SK-N-DZ (cell line): ENCODE results near the gene ADO.

Experiments
- DNase-seq: peaks from one replicate; pipeline ENCODE4 v3.0.0-alpha.2; 2015; ENCODE audit warnings: low spot score

Gene ADO

DNA sequence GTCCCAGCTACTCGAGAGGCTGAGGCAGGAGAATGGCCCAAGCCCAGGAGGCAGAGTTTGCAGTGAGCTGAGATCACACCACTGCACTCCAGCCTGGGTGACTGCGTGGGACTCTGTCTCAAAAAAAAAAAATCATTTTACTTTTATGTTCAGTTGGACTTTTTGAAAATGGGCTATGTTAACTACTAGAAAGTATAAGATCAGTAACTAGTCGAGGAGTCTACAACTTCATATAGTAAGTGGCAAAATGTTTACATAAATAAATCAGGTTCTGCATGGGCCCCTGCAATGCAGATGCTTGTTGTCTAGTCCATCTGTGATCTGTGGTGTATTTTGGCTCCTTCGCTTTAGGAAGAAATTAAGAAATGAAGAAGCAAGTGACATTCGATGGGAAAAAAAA, 12.3 kb upstream of the ADO start:
- no peak for DNase-seq

DNA sequence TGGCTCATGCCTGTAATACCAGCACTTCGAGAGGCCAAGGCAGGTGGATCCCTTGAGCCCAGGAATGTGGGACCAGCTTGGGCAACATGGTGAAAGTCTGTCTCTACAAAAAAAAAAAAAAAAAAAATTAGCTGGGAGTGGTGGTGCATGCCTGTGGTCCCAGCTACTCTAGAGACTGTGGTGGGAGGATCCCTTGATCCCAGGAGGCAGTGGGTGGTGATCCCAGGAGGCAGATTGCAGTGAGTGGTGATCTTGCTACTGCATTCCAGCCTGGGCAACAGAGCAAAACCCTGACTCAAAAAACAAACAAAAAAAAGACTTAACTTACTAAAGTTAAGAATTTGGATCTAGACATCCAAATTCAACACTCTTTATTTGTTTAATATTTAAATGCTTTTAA, 10.2 kb upstream of the ADO start:
- DNase-seq, result no peak

DNA sequence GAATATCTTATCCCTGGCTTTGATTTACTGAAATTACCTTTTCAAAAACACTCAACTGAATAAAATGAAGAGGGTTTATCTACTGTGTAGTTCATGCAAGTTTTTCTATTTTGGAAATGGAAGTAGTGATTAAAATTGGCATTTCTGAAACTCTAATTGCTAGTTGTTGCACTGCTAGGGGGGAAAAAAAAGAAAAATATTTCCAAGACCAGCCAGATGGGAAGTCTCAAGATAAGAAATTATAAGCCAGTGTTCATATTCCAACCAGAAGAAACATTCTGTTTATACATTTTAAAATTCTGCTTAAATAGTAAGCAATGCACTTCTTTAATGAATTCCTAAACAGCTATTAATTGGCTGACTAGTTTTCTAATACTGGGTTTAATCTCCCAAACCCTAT, 9.4 kb upstream of the ADO start:
- no peak for DNase-seq

DNA sequence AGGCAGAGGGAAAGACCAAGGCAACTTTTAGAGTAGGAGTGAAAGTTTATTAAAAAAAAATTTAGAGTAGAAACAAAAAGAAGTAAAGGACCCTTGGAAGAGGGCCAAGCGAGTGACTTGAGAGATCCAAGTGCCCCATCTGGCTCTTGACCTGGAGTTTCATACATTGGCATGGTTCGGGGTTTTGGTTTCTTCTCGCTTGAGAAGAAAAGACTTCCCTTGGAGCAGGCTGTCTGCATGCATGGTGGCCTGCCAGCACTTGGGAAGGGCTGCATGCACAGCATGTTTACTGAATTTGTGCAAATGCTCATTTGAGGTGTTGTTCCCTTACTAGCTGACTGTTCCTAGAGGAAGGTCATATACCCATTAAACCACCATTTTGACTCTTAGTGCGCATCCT, 8.8 kb upstream of the ADO start:
- DNase-seq, result no peak

DNA sequence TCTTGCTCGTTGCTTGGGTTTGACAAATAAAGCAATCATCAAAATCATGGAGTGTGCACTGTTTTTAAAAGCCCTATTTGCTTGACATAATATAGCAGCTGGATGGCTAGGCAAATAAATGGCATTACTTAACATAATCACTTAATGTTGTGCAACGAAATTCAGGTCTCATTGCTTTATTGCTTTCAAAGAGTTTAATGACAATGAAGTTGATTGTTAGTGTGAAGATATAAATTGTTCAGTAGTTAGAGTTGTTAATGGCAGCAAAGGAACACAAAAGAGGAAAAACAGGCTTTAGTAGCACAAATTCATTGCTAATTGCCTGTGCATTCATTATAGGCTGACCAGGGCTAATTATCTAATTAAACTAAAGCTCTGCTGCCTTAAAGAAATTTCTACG, 7.6 kb upstream of the ADO start:
- no peak for DNase-seq

DNA sequence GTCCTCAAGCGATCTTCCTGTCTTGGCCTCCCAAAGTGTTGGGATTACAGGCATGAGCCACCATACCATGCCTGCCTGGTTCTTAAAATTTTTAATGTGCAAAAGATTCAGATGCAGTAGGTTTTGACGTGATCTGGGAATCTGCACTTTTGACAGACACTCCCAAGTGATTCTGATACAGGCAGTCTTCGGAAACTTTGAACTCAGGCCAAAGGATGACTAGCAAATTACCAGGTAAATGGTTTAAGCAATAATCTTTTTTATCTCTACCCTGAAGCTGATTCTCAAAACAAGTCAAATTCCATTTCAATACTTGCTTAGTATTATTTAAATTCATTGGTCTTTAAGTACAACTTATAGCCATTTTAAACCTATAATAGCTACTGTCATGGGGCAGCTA, 2.6 kb upstream of the ADO start:
- DNase-seq, result no peak

DNA sequence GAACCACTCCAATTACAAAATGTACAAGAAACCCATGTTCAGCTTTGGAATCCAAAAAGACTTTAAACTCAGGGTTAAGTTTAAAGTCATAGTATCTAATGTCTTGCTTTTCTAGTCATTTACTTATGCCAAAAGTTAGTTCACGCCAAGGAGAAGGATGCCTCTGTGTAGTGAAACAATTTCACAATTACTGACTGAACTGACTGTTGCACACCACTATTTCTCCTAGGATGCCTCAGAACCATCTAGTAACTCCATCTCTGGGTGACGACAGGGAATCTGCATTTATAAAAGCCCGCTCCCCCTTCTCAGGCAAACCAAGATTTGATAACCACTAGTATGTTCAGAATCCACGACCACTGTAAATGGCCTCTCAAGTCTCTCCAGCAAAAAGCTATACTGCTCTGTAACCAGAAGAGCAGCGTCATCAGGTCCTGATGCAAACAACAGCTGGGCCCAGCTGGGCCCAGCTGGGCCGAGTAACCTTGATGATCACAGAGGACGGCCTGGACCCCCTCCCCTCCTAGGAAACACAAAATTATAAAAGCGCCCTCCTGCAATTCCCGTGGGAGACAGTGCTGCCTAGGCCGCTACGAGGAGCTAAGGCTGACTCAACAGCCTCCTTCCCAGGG, 680 bp upstream of the ADO start:
- no peak for DNase-seq

DNA sequence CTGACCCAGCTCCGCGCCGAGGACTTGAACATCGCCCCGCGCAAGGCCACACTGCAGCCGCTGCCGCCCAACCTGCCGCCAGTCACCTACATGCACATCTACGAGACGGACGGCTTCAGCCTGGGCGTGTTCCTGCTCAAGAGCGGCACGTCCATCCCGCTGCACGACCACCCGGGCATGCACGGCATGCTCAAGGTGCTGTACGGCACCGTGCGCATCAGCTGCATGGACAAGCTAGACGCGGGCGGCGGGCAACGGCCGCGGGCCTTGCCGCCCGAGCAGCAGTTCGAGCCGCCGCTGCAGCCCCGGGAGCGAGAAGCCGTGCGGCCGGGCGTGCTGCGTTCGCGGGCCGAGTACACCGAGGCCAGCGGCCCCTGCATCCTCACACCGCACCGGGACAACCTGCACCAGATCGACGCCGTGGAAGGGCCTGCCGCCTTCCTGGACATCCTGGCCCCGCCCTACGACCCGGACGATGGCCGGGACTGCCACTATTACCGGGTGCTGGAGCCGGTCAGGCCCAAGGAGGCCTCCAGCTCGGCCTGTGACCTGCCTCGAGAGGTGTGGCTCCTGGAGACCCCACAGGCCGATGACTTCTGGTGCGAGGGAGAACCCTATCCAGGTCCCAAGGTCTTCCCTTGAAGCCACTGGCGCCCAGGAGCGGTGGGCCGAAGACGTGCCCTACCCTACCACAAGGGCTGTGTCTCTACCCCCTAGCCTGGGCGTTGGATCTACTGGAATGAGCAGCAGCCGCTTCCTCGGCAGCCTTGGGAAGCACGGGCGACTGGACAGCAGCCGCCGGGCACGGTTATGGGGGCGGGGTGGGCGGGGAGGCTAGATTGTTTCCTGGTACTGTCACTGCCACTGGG, 945 bp downstream of the ADO start:
- DNase-seq, result peak; percentile 36

DNA sequence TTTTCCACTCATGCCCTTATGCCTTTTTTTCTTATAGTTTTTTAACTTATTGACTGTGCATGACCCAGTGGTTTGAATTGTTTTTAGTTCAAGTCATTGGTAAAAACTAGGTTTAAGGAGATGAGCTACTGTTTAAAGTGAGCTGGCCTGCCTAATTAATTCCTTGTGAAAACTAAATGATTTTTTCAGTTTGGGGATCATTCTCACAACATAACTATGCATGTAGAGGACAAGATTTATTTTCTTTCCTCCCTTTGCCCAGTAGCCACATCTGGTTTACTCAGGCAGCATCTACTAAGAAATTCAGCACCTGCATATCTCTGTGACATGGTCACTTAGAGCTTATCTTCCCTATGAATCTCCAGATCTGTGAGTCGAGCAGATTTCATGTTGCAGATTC, 1.7 kb downstream of the ADO start:
- peak; percentile 32 for DNase-seq

DNA sequence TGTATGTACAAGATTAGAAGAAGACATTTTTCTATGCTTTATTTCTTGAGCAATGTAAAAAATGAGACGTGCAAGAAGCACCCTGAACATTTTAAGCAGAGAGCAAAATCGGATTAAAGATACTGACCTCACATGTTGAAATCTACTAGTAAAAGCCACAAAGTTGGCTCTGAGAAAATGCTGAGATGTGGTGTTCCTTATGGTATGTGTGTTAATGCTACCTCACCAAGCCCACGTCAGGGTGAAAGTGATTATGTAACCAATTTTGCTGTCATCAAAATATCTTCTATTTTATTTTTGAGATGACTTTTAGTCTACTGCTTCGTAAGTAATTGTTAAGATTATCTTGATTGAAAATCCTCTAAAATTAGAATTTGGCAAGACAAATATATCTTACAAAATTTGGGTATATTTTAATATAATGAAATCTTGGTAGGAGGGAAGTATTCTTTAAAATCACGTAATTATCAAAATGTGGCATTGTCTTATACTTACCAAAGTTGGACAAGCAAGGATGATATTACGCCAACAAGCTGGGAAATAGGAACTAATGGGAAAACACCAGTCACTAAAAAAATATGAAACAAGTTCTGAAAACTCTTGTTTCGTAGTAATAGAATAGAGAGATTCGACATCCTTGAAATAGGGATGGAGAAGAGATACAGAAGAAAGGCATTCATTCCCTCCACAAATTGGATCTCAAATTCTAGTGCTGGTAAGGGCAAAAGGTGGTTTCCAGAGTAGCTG, 5.8 kb downstream of the ADO start:
- DNase-seq, result no peak

DNA sequence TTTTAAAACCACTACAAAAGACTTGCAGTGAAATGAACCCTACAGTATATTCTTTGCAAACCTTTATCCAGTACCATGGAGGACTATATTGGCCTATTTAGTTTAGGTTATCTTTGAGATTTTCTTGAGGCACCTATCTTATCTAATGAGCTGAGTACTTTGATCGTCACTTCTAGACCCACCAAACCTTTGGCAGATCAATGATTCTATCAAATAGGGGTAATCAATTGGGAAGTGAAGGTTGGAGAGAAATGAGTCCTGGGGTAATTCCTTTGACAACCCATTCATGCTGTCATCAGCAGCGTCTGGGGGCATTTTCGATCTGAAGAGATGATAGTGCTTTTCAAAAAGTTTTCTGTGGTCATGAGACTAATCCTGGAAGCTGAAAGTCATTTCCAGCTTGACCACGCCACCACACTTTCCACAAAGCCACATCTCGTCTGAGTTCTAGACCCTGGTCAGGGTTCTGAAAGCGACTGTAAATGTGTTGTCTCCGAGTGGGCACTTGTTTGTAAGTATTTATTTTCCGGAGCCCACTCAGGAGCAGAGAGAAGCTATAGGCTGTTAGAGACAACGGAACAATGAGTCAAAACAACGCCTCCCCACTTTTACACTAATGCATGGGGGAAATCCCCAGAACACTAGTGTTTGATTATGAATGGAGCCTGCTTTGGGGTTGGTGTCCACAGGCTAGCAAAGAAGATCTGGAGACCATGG, 6.8 kb downstream of the ADO start:
- no peak for DNase-seq

DNA sequence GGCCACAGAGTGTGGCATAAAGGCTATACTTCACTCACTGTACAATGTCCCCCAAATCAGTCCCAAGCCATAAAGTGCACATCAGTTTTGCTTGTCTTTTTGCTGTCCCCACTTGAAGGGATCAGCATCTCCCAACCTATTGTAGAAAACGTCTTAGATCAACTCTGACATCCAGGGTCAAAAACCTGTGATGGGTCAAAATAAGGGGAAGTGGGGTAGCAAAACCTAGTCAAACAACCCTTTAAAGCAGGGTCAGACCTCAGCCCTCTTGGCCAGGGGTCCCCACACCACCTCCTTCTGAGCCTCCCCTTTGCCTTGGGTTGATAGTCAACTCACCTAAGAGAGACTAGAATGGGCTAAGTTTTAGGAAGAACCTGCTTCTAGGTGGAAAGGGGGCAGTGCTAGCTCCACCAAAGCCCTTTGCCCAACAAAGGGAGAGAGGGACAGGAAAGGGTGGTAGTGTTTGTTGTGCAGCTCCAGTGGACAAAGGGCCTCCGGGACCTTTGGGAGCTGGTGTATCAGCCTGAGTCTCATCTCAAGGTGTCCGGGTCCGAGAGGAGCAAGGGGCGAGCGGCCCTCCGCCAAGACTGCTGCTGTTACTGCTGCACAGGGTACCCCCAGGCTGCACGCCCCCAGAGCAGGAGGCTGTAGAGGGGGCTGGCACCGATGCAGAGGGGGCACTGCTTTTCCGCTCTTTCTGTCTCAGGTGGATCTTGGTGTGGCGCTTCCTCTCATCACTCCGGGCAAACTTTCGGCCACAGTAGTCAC, 8.3 kb downstream of the ADO start:
- no peak for DNase-seq

DNA sequence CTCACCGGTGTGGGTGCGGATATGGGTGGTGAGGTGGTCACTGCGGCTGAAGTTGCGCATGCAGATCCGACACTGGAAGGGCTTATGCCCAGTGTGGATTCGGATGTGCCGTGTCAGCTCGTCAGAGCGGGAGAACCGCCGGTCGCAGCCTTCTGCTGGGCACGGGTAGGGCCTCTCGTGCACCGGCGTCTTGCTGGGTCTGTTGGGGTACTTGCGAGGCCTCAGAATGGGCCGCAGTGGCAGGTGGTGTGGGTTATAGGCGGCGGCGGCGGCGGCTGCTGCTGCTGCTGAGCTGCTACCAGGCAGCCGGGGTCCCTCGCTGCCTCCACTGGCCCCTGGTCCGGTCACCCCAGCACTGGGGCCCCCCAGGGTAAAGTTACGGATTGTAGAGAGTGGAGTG, 8.9 kb downstream of the ADO start:
- no peak for DNase-seq

DNA sequence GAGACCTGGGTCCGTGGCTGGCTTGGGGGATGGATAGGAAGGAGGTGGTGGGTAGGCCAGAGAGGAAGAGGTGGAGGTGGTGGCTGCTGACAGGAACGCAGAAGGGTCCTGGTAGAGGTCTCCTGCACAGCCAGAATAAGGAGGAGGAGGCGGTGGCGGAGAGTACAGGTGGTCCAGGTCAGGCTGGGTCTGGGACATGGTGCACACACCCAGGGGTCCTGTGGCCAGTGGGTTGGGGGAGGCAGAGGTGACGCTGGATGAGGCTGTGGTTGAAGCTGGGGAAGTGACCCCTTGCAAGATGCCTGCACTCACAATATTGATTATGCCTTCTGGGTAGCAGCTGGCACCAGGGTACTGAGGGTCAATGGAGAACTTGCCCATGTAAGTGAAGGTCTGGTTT, 9.5 kb downstream of the ADO start:
- no peak for DNase-seq

DNA sequence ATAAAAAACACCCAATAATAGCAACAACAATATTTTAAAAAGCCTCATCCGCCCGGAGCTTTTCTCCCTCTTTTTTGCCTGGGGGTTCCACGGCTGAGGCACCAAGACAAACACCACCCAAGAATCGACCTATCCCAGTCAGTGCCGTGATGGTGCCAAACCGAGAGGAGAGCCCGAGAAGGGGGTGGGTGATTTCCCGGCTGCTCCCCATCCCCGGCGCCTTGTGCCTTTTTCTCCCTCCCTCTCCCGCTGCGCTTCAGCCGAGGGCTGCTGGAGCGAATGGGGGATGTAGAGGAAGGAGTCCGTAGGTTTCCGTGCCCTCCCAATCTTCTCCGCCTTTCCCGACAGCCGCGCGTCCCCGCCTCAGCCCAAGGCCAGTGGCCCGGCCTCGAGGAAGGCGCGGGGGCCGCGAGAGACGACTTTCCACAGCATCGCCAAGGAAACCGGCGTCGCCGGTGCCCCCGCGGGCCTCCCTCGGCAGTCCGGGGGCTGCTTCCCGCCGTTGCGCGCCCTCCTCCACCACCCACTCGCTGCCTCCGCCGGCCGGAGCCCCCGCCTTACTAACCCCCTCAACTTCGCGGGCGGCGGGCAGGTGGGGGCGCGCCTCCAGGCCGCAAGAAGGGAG, 10.3 kb downstream of the ADO start:
- no peak for DNase-seq

DNA sequence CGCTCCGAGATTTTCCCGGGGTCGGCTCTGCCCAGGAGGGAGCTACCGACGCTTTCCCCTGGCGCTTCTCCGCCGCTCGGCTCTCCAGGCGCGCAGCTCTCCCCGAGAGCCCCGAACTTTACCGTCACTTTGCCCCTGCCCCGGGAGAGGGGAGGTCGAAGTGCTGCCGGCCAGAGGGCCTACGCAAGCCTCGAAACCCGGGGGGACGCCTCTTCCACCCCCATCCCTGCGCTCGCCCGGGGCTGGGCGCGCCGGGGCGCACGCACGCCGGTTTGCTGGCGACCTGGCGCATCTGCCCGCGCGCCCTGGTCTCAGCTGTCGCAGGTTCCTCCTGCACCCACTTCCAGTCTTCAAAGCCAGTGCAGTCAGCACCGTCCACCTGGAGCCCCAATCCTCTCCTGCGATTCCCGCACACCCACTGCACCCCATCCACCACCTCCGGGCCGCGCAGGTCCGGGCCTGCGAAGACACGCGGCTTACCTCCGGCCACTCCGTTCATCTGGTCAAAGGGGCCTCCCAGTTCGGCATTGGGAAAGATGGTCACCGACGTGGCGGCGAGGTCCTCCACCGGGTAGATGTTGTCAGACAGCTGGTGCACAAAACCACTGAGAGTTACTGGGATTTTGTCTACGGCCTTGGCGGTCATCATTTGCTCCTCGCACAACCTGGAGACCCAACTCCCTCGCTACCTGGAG, 11.0 kb downstream of the ADO start:
- DNase-seq, result no peak

DNA sequence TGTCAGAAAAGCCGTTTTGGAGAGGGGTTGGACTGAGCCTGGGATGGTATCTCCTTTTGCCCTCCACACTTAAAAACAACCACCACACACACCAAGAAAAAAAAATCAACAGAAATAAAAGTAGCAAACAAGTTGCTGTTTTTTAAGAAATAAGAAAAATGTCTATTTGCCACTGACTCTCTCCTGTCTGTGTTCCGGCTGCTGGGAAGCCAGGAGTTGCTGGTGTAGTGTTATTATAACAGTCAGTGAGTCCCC, 11.5 kb downstream of the ADO start:
- no peak for DNase-seq

DNA sequence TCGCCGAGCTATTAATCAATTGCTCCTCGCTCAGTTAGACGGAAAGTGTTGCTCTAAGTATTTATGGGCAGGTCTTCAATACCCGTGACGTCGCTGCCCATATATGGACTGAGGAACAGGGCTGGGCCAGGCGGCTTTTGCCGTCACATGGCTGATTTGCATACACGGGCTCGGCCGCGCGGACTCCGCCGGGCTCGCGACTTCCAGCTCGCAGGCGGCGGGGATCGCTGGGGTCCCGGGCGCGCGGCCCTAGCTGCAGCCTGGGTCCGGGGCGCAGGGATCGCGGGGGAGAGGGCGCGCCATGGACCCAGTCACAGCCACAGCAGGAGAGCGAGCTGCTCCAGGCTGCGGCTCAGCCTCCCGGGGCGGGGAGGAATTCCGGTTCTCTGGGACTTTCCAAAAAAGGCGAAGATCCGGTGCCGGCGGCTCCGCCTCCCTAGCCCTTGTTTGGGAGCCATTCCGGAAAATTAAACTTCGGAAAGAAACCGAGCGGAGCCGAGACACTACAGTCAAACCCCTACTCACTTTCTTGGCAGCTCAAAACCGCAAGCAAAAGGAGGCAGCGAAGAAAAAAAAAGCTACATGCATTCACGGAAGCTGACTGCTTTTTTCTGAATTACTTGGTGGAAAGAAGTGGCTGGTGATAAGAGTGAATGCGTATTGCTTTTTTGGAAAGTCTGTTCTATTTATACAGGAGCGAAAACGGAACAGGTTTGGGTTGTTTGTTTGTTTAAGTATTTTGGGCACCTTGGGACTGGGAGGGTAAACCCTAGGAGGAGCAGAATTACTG, 12.0 kb downstream of the ADO start, which contains the start of gene EGR2:
Gene EGR2, minus strand, starts transcription at position 36 of the 790 bp plus-strand sequence. CDS start 337 bp downstream, outside the sequence.
- DNase-seq, result peak; percentile 89

DNA sequence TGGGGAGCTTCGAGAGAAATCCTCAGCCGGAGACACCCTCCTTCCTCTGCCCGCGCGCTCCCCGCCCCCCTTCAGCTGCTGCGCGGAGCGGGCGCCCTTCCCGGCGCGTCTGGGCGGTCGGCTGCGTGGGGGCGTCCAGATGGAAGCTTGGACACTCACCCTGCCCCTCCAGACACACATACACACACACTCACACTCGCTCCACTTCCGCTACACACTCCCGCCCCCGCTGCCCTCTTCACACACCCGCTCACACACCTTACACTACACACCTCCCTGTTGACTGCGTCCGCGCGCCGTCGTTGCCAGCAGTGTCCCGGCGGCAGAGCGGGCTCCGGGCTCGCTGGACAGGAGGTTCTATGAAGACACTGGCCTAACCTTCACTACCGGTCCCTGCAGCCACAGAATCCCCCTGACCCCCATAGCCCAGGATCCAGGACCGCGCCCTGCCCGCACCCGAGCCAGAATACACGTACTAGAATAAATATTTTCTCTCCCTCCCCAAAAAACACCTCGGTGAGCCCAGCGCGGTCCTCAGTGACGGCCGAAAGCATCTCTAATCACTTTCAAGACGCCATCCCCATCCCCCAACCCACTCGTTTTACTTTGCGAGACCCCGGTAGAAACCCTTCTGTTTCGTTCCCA, 12.7 kb downstream of the ADO start:
- no peak for DNase-seq
